Progenitor cell of endocrine pancreas (in vitro differentiated cells): ENCODE measurements around the gene ARIH2. TPM values are rescaled to one million over a fixed set of nuclear protein-coding genes. Genes with fewer than 3 reads are reported as not detected.

Source experiments
- DNase-seq: peaks from one replicate; pipeline ENCODE4 v3.0.0; 2021; ENCODE audit warnings: low spot score; ENCODE audit not compliant: unreplicated experiment
- H3K27ac Mint-ChIP-seq: 2 replicates; pipeline ENCODE4 v1.8.0; 2021; ENCODE audit warnings: mild to moderate bottlenecking, moderate library complexity, mixed read lengths
- H3K27me3 Mint-ChIP-seq: 2 replicates; pipeline ENCODE4 v1.8.0; 2021; ENCODE audit warnings: mixed read lengths
- H3K36me3 Mint-ChIP-seq: 2 replicates; pipeline ENCODE4 v1.8.0; 2022; ENCODE audit warnings: mixed read lengths; ENCODE audit not compliant: insufficient read depth
- H3K4me1 Mint-ChIP-seq: 2 replicates; pipeline ENCODE4 v1.8.0; 2021; ENCODE audit warnings: low read depth, mixed read lengths
- H3K4me3 Mint-ChIP-seq: 2 replicates; pipeline ENCODE4 v1.8.0; 2021; ENCODE audit warnings: low read depth, mild to moderate bottlenecking, moderate library complexity, mixed read lengths
- H3K9me3 Mint-ChIP-seq: 2 replicates; pipeline ENCODE4 v1.8.0; 2021; ENCODE audit warnings: low read depth, mixed read lengths
- CTCF ChIP-seq: fragments of 200-600 bp; sonication (generic); IDR thresholded peaks from one replicate; pipeline ENCODE4 v1.5.0; 2021; ENCODE audit warnings: antibody characterized with exemption, mild to moderate bottlenecking; ENCODE audit not compliant: unreplicated experiment
- total RNA-seq: library from RNA; stranded (reverse); gene quantifications from 2 replicates; pipeline ENCODE4 v1.2.1, GENCODE V29; 2021

ARIH2 gene
- total RNA-seq, 1 donor from 2014 or later: 105 TPM

- Mint-ChIP-seq H3K27ac (peak overlapping the region; percentile 90), H3K36me3 (peaks cover 3% of the 10 kb centered on the region), H3K4me3 (peak overlapping the region; percentile 94), H3K27me3 (no peaks in the 10 kb centered on the region), H3K9me3 (no peaks in the 10 kb centered on the region), H3K4me1 (peaks cover 14% of the 10 kb centered on the region)
- DNase-seq: peak; percentile 15
- no peak for TF ChIP-seq CTCF
Observed at GRCh38 chr3:48919215-48920138, 835 bp downstream of the ARIH2 start.

GRCh38 chr3:48926425-48927392, 8.1 kb downstream of the ARIH2 start:
- H3K27me3 Mint-ChIP-seq: no peaks in the 10 kb centered on the region
- H3K4me1 Mint-ChIP-seq: peaks cover 2% of the 10 kb centered on the region
- DNase-seq: no peak
- H3K9me3 Mint-ChIP-seq: no peaks in the 10 kb centered on the region
- H3K27ac Mint-ChIP-seq: no peak overlapping the region
- TF ChIP-seq CTCF: no peak
- H3K36me3 Mint-ChIP-seq: peaks cover 12% of the 10 kb centered on the region
- H3K4me3 Mint-ChIP-seq: no peak overlapping the region

- Mint-ChIP-seq H3K27me3 (no peaks in the 10 kb centered on the region), H3K27ac (no peak overlapping the region), H3K9me3 (no peaks in the 10 kb centered on the region), H3K4me3 (no peak overlapping the region), H3K36me3 (peaks cover 16% of the 10 kb centered on the region), H3K4me1 (peaks cover 2% of the 10 kb centered on the region)
- DNase-seq: no peak
- TF ChIP-seq CTCF: no peak
Observed at GRCh38 chr3:48927928-48928327, 9.3 kb downstream of the ARIH2 start.

GRCh38 chr3:48928679-48929078, 10.0 kb downstream of the ARIH2 start:
- Mint-ChIP-seq H3K4me1 (peaks cover 2% of the 10 kb centered on the region), H3K9me3 (no peaks in the 10 kb centered on the region), H3K27me3 (no peaks in the 10 kb centered on the region), H3K4me3 (no peak overlapping the region), H3K36me3 (peaks cover 16% of the 10 kb centered on the region), H3K27ac (no peak overlapping the region)
- TF ChIP-seq CTCF: no peak
- no peak for DNase-seq
